ENCODE measurements around the gene IFT81.

GRCh38 chr12:110159671-110160245 lies 35.6 kb downstream of the IFT81 start:
- TF ChIP-seq EZH2 (IDR thresholded peaks at IDR 0.05; ENCODE audit: borderline replicate concordance, low read depth, low read length, poor library complexity, severe bottlenecking): no peak
- TF ChIP-seq, protein P1, sequence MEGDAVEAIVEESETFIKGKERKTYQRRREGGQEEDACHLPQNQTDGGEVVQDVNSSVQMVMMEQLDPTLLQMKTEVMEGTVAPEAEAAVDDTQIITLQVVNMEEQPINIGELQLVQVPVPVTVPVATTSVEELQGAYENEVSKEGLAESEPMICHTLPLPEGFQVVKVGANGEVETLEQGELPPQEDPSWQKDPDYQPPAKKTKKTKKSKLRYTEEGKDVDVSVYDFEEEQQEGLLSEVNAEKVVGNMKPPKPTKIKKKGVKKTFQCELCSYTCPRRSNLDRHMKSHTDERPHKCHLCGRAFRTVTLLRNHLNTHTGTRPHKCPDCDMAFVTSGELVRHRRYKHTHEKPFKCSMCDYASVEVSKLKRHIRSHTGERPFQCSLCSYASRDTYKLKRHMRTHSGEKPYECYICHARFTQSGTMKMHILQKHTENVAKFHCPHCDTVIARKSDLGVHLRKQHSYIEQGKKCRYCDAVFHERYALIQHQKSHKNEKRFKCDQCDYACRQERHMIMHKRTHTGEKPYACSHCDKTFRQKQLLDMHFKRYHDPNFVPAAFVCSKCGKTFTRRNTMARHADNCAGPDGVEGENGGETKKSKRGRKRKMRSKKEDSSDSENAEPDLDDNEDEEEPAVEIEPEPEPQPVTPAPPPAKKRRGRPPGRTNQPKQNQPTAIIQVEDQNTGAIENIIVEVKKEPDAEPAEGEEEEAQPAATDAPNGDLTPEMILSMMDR (conservative IDR thresholded peaks at IDR 0.05; ENCODE audit: low read depth, low read length): no peak
